NCI-H748 treated with DMSO at 0.1 percent for 48 hours (cell line): ENCODE results near the gene UBXN11.

Experiments used
- DNase-seq: peaks from one replicate; lab custom pipeline; 2025; lab: John Stamatoyannopoulos, UW

Gene UBXN11

GRCh38 chr1:26306290-26307229, at the start of gene UBXN11:
Gene UBXN11 (minus strand): TSS chr1:26306636. CDS start chr1:26302883, 3,753 bp downstream.
- peak; percentile 81 for DNase-seq

GRCh38 chr1:26356106-26356505, 49.7 kb upstream of the UBXN11 start:
- no peak for DNase-seq

GRCh38 chr1:26354972-26355371, 48.5 kb upstream of the UBXN11 start:
- DNase-seq = no peak

- no peak for DNase-seq
Measured at GRCh38 chr1:26353976-26354820, 47.8 kb upstream of the UBXN11 start, which contains the start of gene CRYBG2. Gene CRYBG2 (minus strand): TSS chr1:26354130. CDS start chr1:26346657, 7,473 bp downstream.

- DNase-seq = no peak
Measured at GRCh38 chr1:26353210-26353859, 46.9 kb upstream of the UBXN11 start.

- DNase-seq = no peak
Measured at GRCh38 chr1:26352338-26352679, 45.9 kb upstream of the UBXN11 start.

GRCh38 chr1:26351590-26352337, 45.3 kb upstream of the UBXN11 start:
- no peak for DNase-seq

GRCh38 chr1:26350701-26351589, 44.5 kb upstream of the UBXN11 start:
- DNase-seq = no peak

GRCh38 chr1:26350343-26350700, 43.9 kb upstream of the UBXN11 start:
- DNase-seq = no peak

GRCh38 chr1:26349877-26350244, 43.4 kb upstream of the UBXN11 start:
- DNase-seq = no peak

GRCh38 chr1:26349188-26349876, 42.9 kb upstream of the UBXN11 start:
- no peak for DNase-seq

GRCh38 chr1:26346274-26347033, 40.0 kb upstream of the UBXN11 start:
- DNase-seq = no peak

GRCh38 chr1:26345718-26346117, 39.3 kb upstream of the UBXN11 start:
- DNase-seq = no peak

- no peak for DNase-seq
Measured at GRCh38 chr1:26344147-26344920, 37.9 kb upstream of the UBXN11 start.

GRCh38 chr1:26340047-26340481, 33.6 kb upstream of the UBXN11 start:
- no peak for DNase-seq

- DNase-seq = no peak
Measured at GRCh38 chr1:26338670-26339069, 32.2 kb upstream of the UBXN11 start.

- no peak for DNase-seq
Measured at GRCh38 chr1:26337625-26338024, 31.2 kb upstream of the UBXN11 start.

GRCh38 chr1:26337206-26337535, 30.7 kb upstream of the UBXN11 start:
- DNase-seq = no peak
